Measurements from ENCODE around the gene CLOCK. TPM values are rescaled to one million over a fixed set of nuclear protein-coding genes. Genes with fewer than 3 reads are reported as not detected.
"Not testable (repeated sequence)": the region's sequence is repeated elsewhere in the genome, so short reads cannot be mapped to it uniquely, and the experiment has no call there.

CLOCK gene
- 10 to 100 TPM; 27.3 to 42.1 (median 33.2) TPM for total RNA-seq
- 10 to 100 TPM in 1 of 2 donors, 1 to 10 TPM in 1; 8.3 to 20.3 TPM for polyA plus RNA-seq
- long read RNA-seq, donor 1, partial matches to known transcripts: 2 of 10 reads
- long read RNA-seq, donor 1, other reads (novel, unspliced or antisense): 7 of 10 reads
- long read RNA-seq, donor 2, partial matches to known transcripts: 9 of 18 reads
- long read RNA-seq, donor 2, other reads (novel, unspliced or antisense): 8 of 18 reads
- long read RNA-seq, donor 3, partial matches to known transcripts: 4 of 8 reads
- long read RNA-seq, donor 3, other reads (novel, unspliced or antisense): 4 of 8 reads

GRCh38 chr4:55546756-55547465, at the start of gene CLOCK:
Gene CLOCK (minus strand): TSS chr4:55546909. CDS start chr4:55482785, 64,124 bp downstream.
- intact Hi-C loops (cut with DNase I): loop anchor here (1.0 to 10.0 kb wide), 14 partner anchors 92 to 402 kb away; partner anchors contain the start of genes EXOC1 (in 6 of the 10), SRD5A3 (in 6 of the 10), TMEM165 (in 3 of the 10) and CEP135 (in 1 of the 10)
- H3K27ac ChIP-seq: peak within 1 kb of the TSS; percentile 97 to 99 (median 99)

DNA sequence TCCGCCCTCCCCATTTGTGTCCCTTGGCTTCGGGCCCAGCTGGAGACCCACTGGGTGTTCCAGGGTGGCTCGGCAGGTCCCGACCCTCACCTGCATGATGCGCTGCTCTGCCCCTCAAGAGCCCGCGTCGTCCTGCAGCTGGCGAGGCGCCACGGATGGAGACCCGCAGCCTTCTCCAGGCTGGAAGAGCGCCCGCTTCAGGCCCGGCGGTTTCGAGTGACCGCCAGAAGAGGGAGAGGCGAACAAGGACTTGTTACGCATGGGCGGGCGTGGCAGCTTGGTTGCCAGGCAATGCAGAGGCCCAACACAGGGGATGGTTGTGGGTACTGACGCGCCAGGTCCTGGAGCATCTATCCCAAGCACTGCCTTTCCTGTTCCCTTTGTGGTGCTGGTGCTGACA, 45.3 kb upstream of the CLOCK start, which contains the start of gene PDCL2:
Gene PDCL2, minus strand, starts transcription at position 232 of the 400 bp plus-strand sequence. Its CDS starts 136 bp downstream, at position 96.
- ATAC-seq: no peak
- TF ChIP-seq, protein P1, sequence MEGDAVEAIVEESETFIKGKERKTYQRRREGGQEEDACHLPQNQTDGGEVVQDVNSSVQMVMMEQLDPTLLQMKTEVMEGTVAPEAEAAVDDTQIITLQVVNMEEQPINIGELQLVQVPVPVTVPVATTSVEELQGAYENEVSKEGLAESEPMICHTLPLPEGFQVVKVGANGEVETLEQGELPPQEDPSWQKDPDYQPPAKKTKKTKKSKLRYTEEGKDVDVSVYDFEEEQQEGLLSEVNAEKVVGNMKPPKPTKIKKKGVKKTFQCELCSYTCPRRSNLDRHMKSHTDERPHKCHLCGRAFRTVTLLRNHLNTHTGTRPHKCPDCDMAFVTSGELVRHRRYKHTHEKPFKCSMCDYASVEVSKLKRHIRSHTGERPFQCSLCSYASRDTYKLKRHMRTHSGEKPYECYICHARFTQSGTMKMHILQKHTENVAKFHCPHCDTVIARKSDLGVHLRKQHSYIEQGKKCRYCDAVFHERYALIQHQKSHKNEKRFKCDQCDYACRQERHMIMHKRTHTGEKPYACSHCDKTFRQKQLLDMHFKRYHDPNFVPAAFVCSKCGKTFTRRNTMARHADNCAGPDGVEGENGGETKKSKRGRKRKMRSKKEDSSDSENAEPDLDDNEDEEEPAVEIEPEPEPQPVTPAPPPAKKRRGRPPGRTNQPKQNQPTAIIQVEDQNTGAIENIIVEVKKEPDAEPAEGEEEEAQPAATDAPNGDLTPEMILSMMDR (IDR thresholded peaks at IDR 0.05): no peak
- no peak for TF ChIP-seq POLR2A (IDR thresholded peaks at IDR 0.05)
- WGBS, 4 donors: 90 to 97% (median 92%) methylated on average over 13 to 24 of the region's 24 CpGs
- Histone ChIP-seq H3K36me3 (no peaks in the 10 kb centered on the region), H3K27me3 (no peaks in the 10 kb centered on the region), H3K4me3 (no peak within 1 kb of the TSS), H3K4me1 (no peaks in the 10 kb centered on the region), H3K9me3 (peaks cover 0 to 16% (median 0%) of the 10 kb centered on the region in 12 donors), H3K27ac (no peak within 1 kb of the TSS)
- intact Hi-C loops (cut with DNase I): no loop called here
- DNase-seq: peak in 1 of 5 donors; percentile 21

More at GRCh38 chr4:55546756-55547465, at the start of gene CLOCK:
- Histone ChIP-seq H3K36me3 (no peaks in the 10 kb centered on the region), H3K4me1 (peaks cover 0 to 31% (median 17%) of the 10 kb centered on the region in 12 donors), H3K9me3 (no peaks in the 10 kb centered on the region), H3K4me3 (peak within 1 kb of the TSS; percentile 73 to 99 (median 95)), H3K27me3 (no peaks in the 10 kb centered on the region)
- ATAC-seq (peak; percentile 76 to 93 (median 92)), DNase-seq (peak; percentile 88 to 95 (median 92))
- TF ChIP-seq, protein P1 (IDR thresholded peaks at IDR 0.05): peak; percentile 41 to 81 (median 66)
- TF ChIP-seq POLR2A (IDR thresholded peaks at IDR 0.05): peak in 1 of 2 donors; percentile 75
- WGBS, 4 donors: 0% methylated on average over 21 to 71 of the region's 71 CpGs

GRCh38 chr4:55588160-55588559, 41.5 kb upstream of the CLOCK start:
- no peak for ATAC-seq
- Histone ChIP-seq H3K27ac (no peak overlapping the region), H3K27me3 (no peaks in the 10 kb centered on the region), H3K4me3 (no peak overlapping the region), H3K36me3 (no peaks in the 10 kb centered on the region), H3K4me1 (no peaks in the 10 kb centered on the region), H3K9me3 (peaks cover 0 to 23% (median 6%) of the 10 kb centered on the region in 12 donors)
- TF ChIP-seq, protein P1 (IDR thresholded peaks at IDR 0.05): no peak
- TF ChIP-seq POLR2A (IDR thresholded peaks at IDR 0.05): no peak
- DNase-seq: no peak
- intact Hi-C loops (cut with DNase I): no loop called here
- WGBS, 4 donors: 78 to 94% (median 84%) methylated on average over 2 of the region's 2 CpGs

- intact Hi-C loops (cut with DNase I); H3K4me3 ChIP-seq; ATAC-seq; H3K27me3 ChIP-seq; H3K27ac ChIP-seq; H3K4me1 ChIP-seq; DNase-seq; H3K36me3 ChIP-seq: not testable (repeated sequence)
- WGBS, 4 donors: 75 to 100% (median 98%) methylated on average over 2 of the region's 2 CpGs
- H3K9me3 ChIP-seq: peaks cover 0 to 16% (median under 1%) of the 10 kb centered on the region in 12 donors
These were observed 36.1 kb upstream of the CLOCK start for GRCh38 chr4:55582773-55583172.
